Kidney (tissue), 14 donors: ENCODE measurements around the gene CLN6. TPM values are rescaled to one million over a fixed set of nuclear protein-coding genes. Genes with fewer than 3 reads are reported as not detected.

Experiments used
- DNase-seq, 5 donors: peaks; one replicate each; pipeline ENCODE4 v3.0.0-alpha.2; 2013 to 2020
- FAIRE-seq: peaks from 2 replicates; lab custom pipeline; 2012; peaks lifted over from hg19 to GRCh38; lab: Jason Lieb, UNC
- H3K27ac ChIP-seq, 2 donors: one replicate each; pipeline ENCODE4 v1.7.0; 2013; ENCODE audit warnings: low read depth in 2 of 2, low read length in 2 of 2, inconsistent platforms in 1 of 2
- H3K27me3 ChIP-seq: one replicate; pipeline ENCODE4 v1.7.1; 2013; ENCODE audit warnings: low read length, inconsistent platforms; ENCODE audit not compliant: control insufficient read depth, insufficient read depth
- H3K36me3 ChIP-seq, 3 donors: one replicate each; pipeline versions ENCODE4 v1.7.0 to v1.7.1; 2013; ENCODE audit warnings: low read length in 3 of 3, control low read depth in 1 of 3, inconsistent platforms in 1 of 3; ENCODE audit not compliant: insufficient read depth in 3 of 3, control insufficient read depth in 2 of 3
- H3K4me1 ChIP-seq, 3 donors: one replicate each; pipeline versions ENCODE4 v1.7.0 to v1.7.1; 2013; ENCODE audit warnings: low read length in 3 of 3, inconsistent platforms in 1 of 3, low read depth in 1 of 3; ENCODE audit not compliant: control insufficient read depth in 2 of 3, insufficient read depth in 2 of 3
- H3K4me3 ChIP-seq, 3 donors: one replicate each; pipeline versions ENCODE4 v1.7.0 to v1.8.1; 2013; ENCODE audit warnings: low read length in 3 of 3, control low read depth in 1 of 3, inconsistent platforms in 1 of 3
- H3K9ac ChIP-seq, 3 donors: one replicate each; pipeline versions ENCODE4 v1.7.0 to v1.7.1; 2013; ENCODE audit warnings: low read length in 3 of 3, control low read depth in 1 of 3, inconsistent platforms in 1 of 3
- H3K9me3 ChIP-seq, 3 donors: one replicate each; pipeline versions ENCODE4 v1.7.0 to v1.7.1; 2013; ENCODE audit warnings: low read length in 3 of 3, control low read depth in 1 of 3, inconsistent platforms in 1 of 3; ENCODE audit not compliant: control insufficient read depth in 2 of 3, insufficient read depth in 1 of 3
- intact Hi-C: fragments of 100-400 bp; cut with DNase I; formaldehyde crosslinking; loops from one replicate; pipeline ENCODE4 v1.11.1; 2022
- polyA plus RNA-seq: library from polyadenylated mRNA; stranded (reverse); fragments of 350-450 nt; fragmentation: Illumina TruSeq; extraction: RNeasy Lipid Tissue Mini Kit (QIAGEN cat#74804); gene quantifications from one replicate; pipeline ENCODE4 v1.2.3, GENCODE V29; 2014; ENCODE audit warnings: low read depth, low replicate concordance; ENCODE audit not compliant: insufficient read depth
- total RNA-seq: library from RNA; stranded (reverse); fragmentation: NEBNext Ultra II Directional; extraction: Animal tissue kit (Norgen Biotek cat#: 25700); gene quantifications from one replicate; pipeline ENCODE4 v1.2.1, GENCODE V29; 2021
- TF ChIP-seq, protein P1 (sequence below): IDR thresholded peaks from 3 replicates; pipeline ENCODE4 v1.5.1; 2012; ENCODE audit warnings: mild to moderate bottlenecking, moderate library complexity, borderline replicate concordance; ENCODE audit not compliant: insufficient read depth; ENCODE audit errors: extremely low read depth
- donor health status: control.
- donor health status: control.
- donor health status: control.
- donor health status: control.
- donor health status: control.
- donor health status: DM: yes; HTN: yes; CAD: no.
- donor health status: Normal renal cell carcinoma (clear cell type).

Gene CLN6
- total and polyA plus RNA-seq, 2 donors from 2014 or later, result 30.8 to 36.6 TPM

DNA sequence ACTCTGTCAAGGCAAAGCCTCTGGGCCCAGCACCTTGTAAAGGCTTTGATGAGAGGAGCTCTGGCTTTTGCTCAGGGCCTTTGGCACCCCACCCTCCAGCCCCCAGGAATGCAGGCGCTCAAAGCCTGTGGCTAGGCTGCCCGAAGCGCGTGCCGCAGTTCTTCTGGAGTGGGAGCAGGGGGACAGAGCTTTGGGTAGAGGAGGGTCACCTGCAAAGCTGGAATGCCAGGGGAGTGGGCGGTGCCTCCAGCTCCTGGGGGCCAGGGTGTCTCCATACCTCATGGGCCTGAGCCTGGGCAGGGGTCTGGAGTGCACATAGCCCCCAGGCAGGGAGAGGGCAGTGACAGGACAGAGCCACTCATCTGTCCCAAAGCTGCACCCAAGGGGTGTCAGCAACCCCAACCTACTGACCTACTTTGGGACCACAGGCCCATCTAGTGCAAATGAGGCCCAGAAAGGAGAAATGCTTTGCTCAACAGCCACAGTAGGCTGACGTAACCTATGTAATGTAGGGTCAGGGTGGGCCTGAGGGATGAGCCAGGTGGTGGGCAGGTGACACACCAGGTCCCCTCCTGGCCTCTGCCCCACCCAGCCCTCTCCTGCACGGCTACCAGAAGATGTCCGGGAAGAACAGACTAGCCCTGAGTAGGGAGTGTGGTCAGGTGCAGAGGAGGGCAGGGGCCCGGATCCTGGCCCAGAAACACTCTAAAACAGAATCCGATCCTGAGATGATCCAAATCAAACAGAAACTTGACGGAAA, 22.2 kb downstream of the CLN6 start:
- intact Hi-C loops, result no loop called here
- FAIRE-seq, result no peak
- no peak overlapping the region for H3K9ac ChIP-seq
- H3K27me3 ChIP-seq, result no peaks in the 10 kb centered on the region
- H3K4me1 ChIP-seq, result peaks cover 0 to 11% (median 10%) of the 10 kb centered on the region in 3 donors
- DNase-seq, result no peak
- no peak overlapping the region for H3K4me3 ChIP-seq
- no peaks in the 10 kb centered on the region for H3K36me3 ChIP-seq
- no peaks in the 10 kb centered on the region for H3K9me3 ChIP-seq
- TF ChIP-seq, protein P1, sequence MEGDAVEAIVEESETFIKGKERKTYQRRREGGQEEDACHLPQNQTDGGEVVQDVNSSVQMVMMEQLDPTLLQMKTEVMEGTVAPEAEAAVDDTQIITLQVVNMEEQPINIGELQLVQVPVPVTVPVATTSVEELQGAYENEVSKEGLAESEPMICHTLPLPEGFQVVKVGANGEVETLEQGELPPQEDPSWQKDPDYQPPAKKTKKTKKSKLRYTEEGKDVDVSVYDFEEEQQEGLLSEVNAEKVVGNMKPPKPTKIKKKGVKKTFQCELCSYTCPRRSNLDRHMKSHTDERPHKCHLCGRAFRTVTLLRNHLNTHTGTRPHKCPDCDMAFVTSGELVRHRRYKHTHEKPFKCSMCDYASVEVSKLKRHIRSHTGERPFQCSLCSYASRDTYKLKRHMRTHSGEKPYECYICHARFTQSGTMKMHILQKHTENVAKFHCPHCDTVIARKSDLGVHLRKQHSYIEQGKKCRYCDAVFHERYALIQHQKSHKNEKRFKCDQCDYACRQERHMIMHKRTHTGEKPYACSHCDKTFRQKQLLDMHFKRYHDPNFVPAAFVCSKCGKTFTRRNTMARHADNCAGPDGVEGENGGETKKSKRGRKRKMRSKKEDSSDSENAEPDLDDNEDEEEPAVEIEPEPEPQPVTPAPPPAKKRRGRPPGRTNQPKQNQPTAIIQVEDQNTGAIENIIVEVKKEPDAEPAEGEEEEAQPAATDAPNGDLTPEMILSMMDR, result no peak
- H3K27ac ChIP-seq, result no peak overlapping the region

DNA sequence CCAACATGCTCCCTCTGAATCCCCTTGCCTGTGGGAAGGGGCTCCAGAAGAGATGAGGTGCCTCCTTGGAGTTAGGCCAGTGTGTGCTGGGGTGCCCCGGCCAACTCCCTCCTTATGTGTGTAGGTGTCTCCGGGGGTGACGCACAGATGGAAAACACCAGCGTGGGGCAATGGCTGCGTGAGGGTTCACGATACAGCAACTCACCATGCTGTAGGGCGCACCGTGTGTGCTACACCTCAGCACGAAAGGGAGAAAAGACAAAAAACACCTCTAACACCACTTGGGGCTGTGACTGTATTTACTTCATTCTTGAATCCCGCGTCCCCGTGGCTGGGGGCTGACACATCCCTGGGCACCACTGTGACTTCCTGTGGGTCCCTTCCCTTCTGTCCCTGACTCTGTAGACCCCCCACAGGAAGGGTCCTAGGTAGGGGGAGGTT, 22.8 kb downstream of the CLN6 start:
- no peak for DNase-seq
- TF ChIP-seq, protein P1, result no peak
- no peak for FAIRE-seq
- Histone ChIP-seq H3K4me3 (no peak overlapping the region), H3K27ac (no peak overlapping the region), H3K36me3 (no peaks in the 10 kb centered on the region), H3K4me1 (peaks cover 0 to 16% (median 11%) of the 10 kb centered on the region in 3 donors), H3K27me3 (no peaks in the 10 kb centered on the region), H3K9ac (no peak overlapping the region), H3K9me3 (no peaks in the 10 kb centered on the region)
- intact Hi-C loops, result no loop called here

DNA sequence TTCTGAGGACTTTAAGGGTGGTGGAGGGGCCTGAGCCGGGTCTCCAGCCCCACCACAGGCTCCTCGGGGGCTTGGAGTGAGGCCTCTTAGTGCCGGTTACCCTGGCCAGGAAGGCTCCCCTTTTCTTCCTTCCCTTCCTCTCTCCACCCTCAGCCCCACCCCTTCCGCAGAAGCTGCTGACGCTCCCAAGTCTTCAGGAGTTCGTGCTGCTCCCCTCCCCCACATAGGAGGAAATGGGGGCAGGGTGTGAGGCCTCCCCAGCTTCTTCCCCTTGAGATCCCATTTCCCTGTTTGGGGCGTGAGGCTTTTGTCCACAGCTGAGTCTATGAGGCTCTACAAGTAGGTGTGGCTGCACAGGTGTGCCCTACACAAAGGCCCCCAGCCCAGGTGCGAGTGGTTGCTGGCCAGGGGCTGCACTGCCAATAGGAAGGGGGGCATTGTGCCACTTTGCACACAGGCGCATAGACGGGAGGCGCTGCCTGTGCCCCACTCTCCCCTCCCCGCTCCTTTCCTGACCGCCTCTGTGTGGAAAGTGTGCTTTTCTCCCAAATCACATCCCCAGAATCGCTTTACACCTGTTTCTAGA, 23.5 kb downstream of the CLN6 start:
- intact Hi-C loops, result no loop called here
- H3K9me3 ChIP-seq, result no peaks in the 10 kb centered on the region
- H3K9ac ChIP-seq, result peak overlapping the region in 1 of 3 donors; percentile 6
- DNase-seq (peak in 1 of 5 donors; percentile 69), FAIRE-seq (no peak)
- H3K4me1 ChIP-seq, result peaks cover 0 to 17% (median 13%) of the 10 kb centered on the region in 3 donors
- H3K27ac ChIP-seq, result peak overlapping the region; percentile 30 to 64
- peak overlapping the region in 1 of 3 donors; percentile 52 for H3K4me3 ChIP-seq
- TF ChIP-seq, protein P1, result no peak
- H3K36me3 ChIP-seq, result no peaks in the 10 kb centered on the region
- no peaks in the 10 kb centered on the region for H3K27me3 ChIP-seq
